Measurements from ENCODE around the gene ZNF143. TPM values are rescaled to one million over a fixed set of nuclear protein-coding genes. Genes with fewer than 3 reads are reported as not detected.
"Not testable (repeated sequence)": the region's sequence is repeated elsewhere in the genome, so short reads cannot be mapped to it uniquely, and the experiment has no call there.

ZNF143 gene
- polyA plus RNA-seq, 1 donor from 2014 or later = 18.9 TPM

DNA sequence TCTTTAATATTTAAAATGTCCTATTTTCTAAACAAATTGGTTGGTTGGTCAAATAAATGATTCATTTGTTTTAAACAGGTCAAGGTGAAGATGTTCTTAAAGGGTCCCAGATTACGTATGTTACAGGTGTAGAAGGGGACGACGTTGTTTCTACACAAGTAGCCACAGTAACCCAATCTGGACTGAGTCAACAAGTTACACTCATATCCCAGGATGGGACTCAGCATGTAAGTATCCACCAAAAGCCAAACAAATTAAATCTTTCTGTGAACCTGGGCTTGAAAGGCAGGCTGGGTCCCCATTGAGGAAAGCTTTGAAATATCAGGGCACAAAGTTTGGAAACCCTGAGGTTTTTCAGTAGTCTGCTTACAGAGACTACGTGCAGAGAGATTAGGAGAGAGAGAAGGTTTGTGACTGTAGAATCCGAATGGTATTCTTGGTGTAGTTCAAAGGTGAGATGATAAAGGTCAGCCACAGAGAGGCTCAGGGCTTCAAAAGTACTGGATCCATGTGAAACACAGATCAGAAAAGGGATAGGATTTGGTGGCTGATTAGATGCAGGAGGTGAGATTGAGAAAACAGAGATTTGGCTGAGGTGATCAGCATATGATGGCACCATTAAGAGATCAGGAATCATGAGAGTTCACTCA lies 51.7 kb downstream of the ZNF143 start:
- no peaks in the 10 kb centered on the region for H3K9me2 ChIP-seq (ENCODE audit: insufficient read depth, low read length)
- no peaks in the 10 kb centered on the region for H3K27me3 ChIP-seq (ENCODE audit: insufficient read depth, low read depth, low read length)
- H3K9ac ChIP-seq (ENCODE audit: low read length) = no peak overlapping the region
- no peaks in the 10 kb centered on the region for H3K9me3 ChIP-seq (ENCODE audit: low read length)
- peaks cover 10% of the 10 kb centered on the region for H3K36me3 ChIP-seq (ENCODE audit: insufficient read depth, low read length)
- H3K27ac ChIP-seq (ENCODE audit: low read length) = no peak overlapping the region
- no peak overlapping the region for H2AFZ ChIP-seq (ENCODE audit: low read depth, low read length)
- H3K4me3 ChIP-seq (ENCODE audit: low read length) = no peak overlapping the region
- H3K4me2 ChIP-seq (ENCODE audit: low read length) = no peak overlapping the region
- H4K20me1 ChIP-seq (ENCODE audit: insufficient read depth) = no peaks in the 10 kb centered on the region
- no peaks in the 10 kb centered on the region for H3K79me2 ChIP-seq (replicated peaks; ENCODE audit: insufficient read depth, low read length)
- TF ChIP-seq, protein P1, sequence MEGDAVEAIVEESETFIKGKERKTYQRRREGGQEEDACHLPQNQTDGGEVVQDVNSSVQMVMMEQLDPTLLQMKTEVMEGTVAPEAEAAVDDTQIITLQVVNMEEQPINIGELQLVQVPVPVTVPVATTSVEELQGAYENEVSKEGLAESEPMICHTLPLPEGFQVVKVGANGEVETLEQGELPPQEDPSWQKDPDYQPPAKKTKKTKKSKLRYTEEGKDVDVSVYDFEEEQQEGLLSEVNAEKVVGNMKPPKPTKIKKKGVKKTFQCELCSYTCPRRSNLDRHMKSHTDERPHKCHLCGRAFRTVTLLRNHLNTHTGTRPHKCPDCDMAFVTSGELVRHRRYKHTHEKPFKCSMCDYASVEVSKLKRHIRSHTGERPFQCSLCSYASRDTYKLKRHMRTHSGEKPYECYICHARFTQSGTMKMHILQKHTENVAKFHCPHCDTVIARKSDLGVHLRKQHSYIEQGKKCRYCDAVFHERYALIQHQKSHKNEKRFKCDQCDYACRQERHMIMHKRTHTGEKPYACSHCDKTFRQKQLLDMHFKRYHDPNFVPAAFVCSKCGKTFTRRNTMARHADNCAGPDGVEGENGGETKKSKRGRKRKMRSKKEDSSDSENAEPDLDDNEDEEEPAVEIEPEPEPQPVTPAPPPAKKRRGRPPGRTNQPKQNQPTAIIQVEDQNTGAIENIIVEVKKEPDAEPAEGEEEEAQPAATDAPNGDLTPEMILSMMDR (IDR thresholded peaks at IDR 0.05; ENCODE audit: poor library complexity, severe bottlenecking) = no peak
- no peak for TF ChIP-seq MXI1 (conservative IDR thresholded peaks at IDR 0.05; ENCODE audit: poor library complexity, severe bottlenecking)
- no peaks in the 10 kb centered on the region for H3F3A ChIP-seq (ENCODE audit: insufficient read depth, low read length, poor library complexity, severe bottlenecking)

DNA sequence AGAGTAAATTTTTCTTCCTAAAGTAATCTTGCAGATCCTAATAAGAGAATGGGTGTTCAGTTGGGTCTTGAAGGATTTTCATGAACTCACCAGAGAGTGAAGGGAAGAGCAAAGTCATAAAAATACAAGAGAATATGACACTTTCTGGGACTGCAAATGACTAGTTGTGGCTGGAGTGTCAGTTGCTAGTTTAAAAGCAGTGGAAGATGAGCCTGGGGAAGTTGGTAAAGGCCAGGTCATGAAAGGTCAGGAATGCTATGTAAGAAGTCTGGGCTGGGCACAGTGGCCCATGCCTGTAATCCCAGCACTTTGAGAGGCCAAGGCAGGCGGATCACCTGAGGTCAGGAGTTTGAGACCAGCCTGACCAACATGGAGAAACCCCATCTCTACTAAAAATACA lies 53.8 kb downstream of the ZNF143 start:
- H3K4me2 ChIP-seq (ENCODE audit: low read length); H3K9me2 ChIP-seq (ENCODE audit: insufficient read depth, low read length); H3F3A ChIP-seq (ENCODE audit: insufficient read depth, low read length, poor library complexity, severe bottlenecking); H4K20me1 ChIP-seq (ENCODE audit: insufficient read depth); H3K79me2 ChIP-seq (replicated peaks; ENCODE audit: insufficient read depth, low read length); H3K9ac ChIP-seq (ENCODE audit: low read length); H3K27ac ChIP-seq (ENCODE audit: low read length); H3K4me3 ChIP-seq (ENCODE audit: low read length); H3K36me3 ChIP-seq (ENCODE audit: insufficient read depth, low read length); H3K27me3 ChIP-seq (ENCODE audit: insufficient read depth, low read depth, low read length); H3K9me3 ChIP-seq (ENCODE audit: low read length); H2AFZ ChIP-seq (ENCODE audit: low read depth, low read length): not testable (repeated sequence)

DNA sequence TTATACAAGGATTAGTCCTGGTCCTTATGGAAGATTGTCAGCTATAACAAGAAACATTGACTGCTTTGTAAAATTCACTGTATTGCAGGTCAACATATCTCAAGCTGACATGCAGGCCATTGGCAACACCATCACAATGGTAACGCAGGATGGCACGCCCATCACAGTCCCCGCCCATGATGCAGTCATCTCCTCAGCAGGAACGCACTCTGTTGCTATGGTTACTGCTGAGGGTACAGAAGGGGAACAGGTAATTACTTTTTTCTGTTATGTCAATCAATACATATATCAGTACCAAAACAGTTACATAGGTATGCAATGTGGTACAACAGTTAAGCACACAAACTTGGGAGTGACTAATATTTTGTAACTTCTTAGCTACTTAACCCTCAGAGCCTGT lies 55.3 kb downstream of the ZNF143 start:
- Histone ChIP-seq H3K79me2 (replicated peaks; ENCODE audit: insufficient read depth, low read length) (no peaks in the 10 kb centered on the region), H3K27ac (ENCODE audit: low read length) (peak overlapping the region; percentile 30), H2AFZ (ENCODE audit: low read depth, low read length) (no peak overlapping the region), H3K27me3 (ENCODE audit: insufficient read depth, low read depth, low read length) (no peaks in the 10 kb centered on the region), H3F3A (ENCODE audit: insufficient read depth, low read length, poor library complexity, severe bottlenecking) (no peaks in the 10 kb centered on the region), H3K4me2 (ENCODE audit: low read length) (no peak overlapping the region), H3K36me3 (ENCODE audit: insufficient read depth, low read length) (peaks cover 4% of the 10 kb centered on the region), H3K9me2 (ENCODE audit: insufficient read depth, low read length) (no peaks in the 10 kb centered on the region), H4K20me1 (ENCODE audit: insufficient read depth) (no peaks in the 10 kb centered on the region), H3K9me3 (ENCODE audit: low read length) (no peaks in the 10 kb centered on the region), H3K4me3 (ENCODE audit: low read length) (no peak overlapping the region), H3K9ac (ENCODE audit: low read length) (no peak overlapping the region)
- no peak for TF ChIP-seq RAD21 (conservative IDR thresholded peaks at IDR 0.05)
- TF ChIP-seq SMC3 (conservative IDR thresholded peaks at IDR 0.05; ENCODE audit: poor library complexity) = no peak
- no peak for TF ChIP-seq MXI1 (conservative IDR thresholded peaks at IDR 0.05; ENCODE audit: poor library complexity, severe bottlenecking)
- TF ChIP-seq, protein P1 (IDR thresholded peaks at IDR 0.05; ENCODE audit: poor library complexity, severe bottlenecking) = no peak
- TF ChIP-seq, protein P2, sequence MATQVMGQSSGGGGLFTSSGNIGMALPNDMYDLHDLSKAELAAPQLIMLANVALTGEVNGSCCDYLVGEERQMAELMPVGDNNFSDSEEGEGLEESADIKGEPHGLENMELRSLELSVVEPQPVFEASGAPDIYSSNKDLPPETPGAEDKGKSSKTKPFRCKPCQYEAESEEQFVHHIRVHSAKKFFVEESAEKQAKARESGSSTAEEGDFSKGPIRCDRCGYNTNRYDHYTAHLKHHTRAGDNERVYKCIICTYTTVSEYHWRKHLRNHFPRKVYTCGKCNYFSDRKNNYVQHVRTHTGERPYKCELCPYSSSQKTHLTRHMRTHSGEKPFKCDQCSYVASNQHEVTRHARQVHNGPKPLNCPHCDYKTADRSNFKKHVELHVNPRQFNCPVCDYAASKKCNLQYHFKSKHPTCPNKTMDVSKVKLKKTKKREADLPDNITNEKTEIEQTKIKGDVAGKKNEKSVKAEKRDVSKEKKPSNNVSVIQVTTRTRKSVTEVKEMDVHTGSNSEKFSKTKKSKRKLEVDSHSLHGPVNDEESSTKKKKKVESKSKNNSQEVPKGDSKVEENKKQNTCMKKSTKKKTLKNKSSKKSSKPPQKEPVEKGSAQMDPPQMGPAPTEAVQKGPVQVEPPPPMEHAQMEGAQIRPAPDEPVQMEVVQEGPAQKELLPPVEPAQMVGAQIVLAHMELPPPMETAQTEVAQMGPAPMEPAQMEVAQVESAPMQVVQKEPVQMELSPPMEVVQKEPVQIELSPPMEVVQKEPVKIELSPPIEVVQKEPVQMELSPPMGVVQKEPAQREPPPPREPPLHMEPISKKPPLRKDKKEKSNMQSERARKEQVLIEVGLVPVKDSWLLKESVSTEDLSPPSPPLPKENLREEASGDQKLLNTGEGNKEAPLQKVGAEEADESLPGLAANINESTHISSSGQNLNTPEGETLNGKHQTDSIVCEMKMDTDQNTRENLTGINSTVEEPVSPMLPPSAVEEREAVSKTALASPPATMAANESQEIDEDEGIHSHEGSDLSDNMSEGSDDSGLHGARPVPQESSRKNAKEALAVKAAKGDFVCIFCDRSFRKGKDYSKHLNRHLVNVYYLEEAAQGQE (IDR thresholded peaks at IDR 0.05; ENCODE audit: borderline replicate concordance) = no peak
- TF ChIP-seq TAF1 (IDR thresholded peaks at IDR 0.05; ENCODE audit: low read depth) = no peak
- TF ChIP-seq POLR2AphosphoS5 (IDR thresholded peaks at IDR 0.05) = peak; percentile 37
- peak; percentile 38 for TF ChIP-seq EP300 (conservative IDR thresholded peaks at IDR 0.05; ENCODE audit: poor library complexity, severe bottlenecking)
- no peak for TF ChIP-seq EZH2 (IDR thresholded peaks at IDR 0.05; ENCODE audit: borderline replicate concordance, insufficient read depth, low read length, poor library complexity, severe bottlenecking)

All from neural cell (in vitro differentiated cells).